Activated naive CD4-positive, alpha-beta T cell treated with anti-CD3 and anti-CD28 coated beads, Interleukin-2, amount 10 ng/mL, durations not matched to agents 7 days and 5 days (primary cell): ENCODE measurements around the gene RPL13A.
"Not testable (repeated sequence)": the region's sequence is repeated elsewhere in the genome, so short reads cannot be mapped to it uniquely, and the experiment has no call there.

Experiments
- CTCF ChIA-PET: fragments of 350-600 bp; sonication (Branson Sonifier 250); formaldehyde crosslinking; loops from one replicate; lab custom pipeline; 2021; ENCODE audit warnings: antibody characterized with exemption; lab: Charles Lee
- DNase-seq: peaks from one replicate; pipeline ENCODE4 v3.0.0-alpha.2; 2020
- H3K27ac Mint-ChIP-seq: one replicate; pipeline ENCODE4 v1.8.0; 2021; ENCODE audit warnings: mild to moderate bottlenecking, moderate library complexity, mixed read lengths
- H3K27me3 Mint-ChIP-seq: one replicate; pipeline ENCODE4 v1.8.0; 2021; ENCODE audit warnings: mild to moderate bottlenecking, mixed read lengths
- H3K36me3 Mint-ChIP-seq: one replicate; pipeline ENCODE4 v1.8.0; 2021; ENCODE audit warnings: mixed read lengths
- H3K4me1 Mint-ChIP-seq: one replicate; pipeline ENCODE4 v1.8.0; 2021; ENCODE audit warnings: mixed read lengths
- H3K4me3 Mint-ChIP-seq: one replicate; pipeline ENCODE4 v1.8.0; 2021; ENCODE audit warnings: mild to moderate bottlenecking, moderate library complexity, mixed read lengths
- H3K9me3 Mint-ChIP-seq: one replicate; pipeline ENCODE4 v1.8.0; 2021; ENCODE audit warnings: mixed read lengths

Gene RPL13A

GRCh38 chr19:49463960-49464740, 23.3 kb upstream of the RPL13A start:
- DNase-seq, result no peak
- CTCF ChIA-PET, result interaction anchor here (1.6 kb wide), 1 partner anchor 9 kb away, joined by 5 read pairs; no protein-coding TSS in a partner anchor
- H3K9me3 Mint-ChIP-seq, result no peaks in the 10 kb centered on the region
- H3K27me3 Mint-ChIP-seq, result no peaks in the 10 kb centered on the region
- peaks cover 28% of the 10 kb centered on the region for H3K36me3 Mint-ChIP-seq
- H3K4me3 Mint-ChIP-seq, result no peak overlapping the region
- H3K4me1 Mint-ChIP-seq, result peaks cover 18% of the 10 kb centered on the region
- H3K27ac Mint-ChIP-seq, result peak overlapping the region; percentile 28

GRCh38 chr19:49465371-49465770, 22.0 kb upstream of the RPL13A start:
- no peak overlapping the region for H3K4me3 Mint-ChIP-seq
- CTCF ChIA-PET, result interaction anchor here (1.6 kb wide), 1 partner anchor 8 kb away, joined by 5 read pairs; no protein-coding TSS in a partner anchor

GRCh38 chr19:49468199-49468598, 19.2 kb upstream of the RPL13A start:
- CTCF ChIA-PET, result no interaction called here
- peaks cover 14% of the 10 kb centered on the region for H3K36me3 Mint-ChIP-seq
- no peak overlapping the region for H3K4me3 Mint-ChIP-seq
- H3K27me3 Mint-ChIP-seq, result no peaks in the 10 kb centered on the region
- H3K9me3 Mint-ChIP-seq, result no peaks in the 10 kb centered on the region
- H3K27ac Mint-ChIP-seq, result peak overlapping the region; percentile 99
- H3K4me1 Mint-ChIP-seq, result peaks cover 52% of the 10 kb centered on the region
- DNase-seq, result no peak

More at GRCh38 chr19:49465371-49465770, 22.0 kb upstream of the RPL13A start:
- Mint-ChIP-seq H3K27ac (peak overlapping the region; percentile 19), H3K36me3 (peaks cover 19% of the 10 kb centered on the region), H3K9me3 (no peaks in the 10 kb centered on the region), H3K4me1 (peaks cover 28% of the 10 kb centered on the region), H3K27me3 (no peaks in the 10 kb centered on the region)
- DNase-seq, result no peak

- Mint-ChIP-seq H3K4me3 (peak overlapping the region; percentile 71), H3K27ac (peak overlapping the region; percentile 99), H3K4me1 (peaks cover 58% of the 10 kb centered on the region), H3K9me3 (no peaks in the 10 kb centered on the region), H3K27me3 (peaks cover under 1% of the 10 kb centered on the region), H3K36me3 (peaks cover 14% of the 10 kb centered on the region)
- CTCF ChIA-PET, result interaction anchor here (0.9 to 2.7 kb wide), 6 partner anchors 10 to 212 kb away, joined by 3 to 33 read pairs (median 10); partner anchors contain the start of genes ALDH16A1 and PIH1D1
- DNase-seq, result peak; percentile 97
Observed at GRCh38 chr19:49468746-49469447, 18.5 kb upstream of the RPL13A start.

- H3K4me3 Mint-ChIP-seq, result peak overlapping the region; percentile 41
- peak; percentile 90 for DNase-seq
Observed at GRCh38 chr19:49469828-49470614, 17.4 kb upstream of the RPL13A start.

GRCh38 chr19:49470615-49470978, 16.8 kb upstream of the RPL13A start:
- CTCF ChIA-PET, result interaction anchor here (0.7 to 2.7 kb wide), 17 partner anchors 12 to 243 kb away, joined by 3 to 33 read pairs (median 5); partner anchors contain the start of genes ALDH16A1 and PIH1D1
- peaks cover 62% of the 10 kb centered on the region for H3K4me1 Mint-ChIP-seq
- peak overlapping the region; percentile 41 for H3K4me3 Mint-ChIP-seq

More at GRCh38 chr19:49469828-49470614, 17.4 kb upstream of the RPL13A start:
- H3K9me3 Mint-ChIP-seq, result no peaks in the 10 kb centered on the region
- H3K27me3 Mint-ChIP-seq, result peaks cover 6% of the 10 kb centered on the region
- peak overlapping the region; percentile 99 for H3K27ac Mint-ChIP-seq
- peaks cover 60% of the 10 kb centered on the region for H3K4me1 Mint-ChIP-seq
- CTCF ChIA-PET, result interaction anchor here (0.7 to 2.7 kb wide), 19 partner anchors 11 to 243 kb away, joined by 3 to 33 read pairs (median 5); partner anchors contain the start of genes ALDH16A1 and PIH1D1
- H3K36me3 Mint-ChIP-seq, result peaks cover 9% of the 10 kb centered on the region

GRCh38 chr19:49472936-49473335, 14.5 kb upstream of the RPL13A start:
- CTCF ChIA-PET, result interaction anchor here (0.6 to 2.1 kb wide), 18 partner anchors 8 to 209 kb away, joined by 3 to 15 read pairs (median 4); partner anchors contain the start of genes ALDH16A1, PIH1D1 and RPL13A
- DNase-seq, result no peak
- H3K4me3 Mint-ChIP-seq, result peak overlapping the region; percentile 89
- peaks cover 68% of the 10 kb centered on the region for H3K4me1 Mint-ChIP-seq
- H3K27me3 Mint-ChIP-seq, result peaks cover 6% of the 10 kb centered on the region
- H3K9me3 Mint-ChIP-seq, result no peaks in the 10 kb centered on the region
- H3K36me3 Mint-ChIP-seq, result peaks cover 23% of the 10 kb centered on the region
- peak overlapping the region; percentile 90 for H3K27ac Mint-ChIP-seq

More at GRCh38 chr19:49470615-49470978, 16.8 kb upstream of the RPL13A start:
- DNase-seq, result no peak
- H3K27ac Mint-ChIP-seq, result peak overlapping the region; percentile 99
- no peaks in the 10 kb centered on the region for H3K9me3 Mint-ChIP-seq
- H3K27me3 Mint-ChIP-seq, result peaks cover 6% of the 10 kb centered on the region
- peaks cover 12% of the 10 kb centered on the region for H3K36me3 Mint-ChIP-seq

GRCh38 chr19:49473501-49473867, 13.9 kb upstream of the RPL13A start:
- not testable (repeated sequence) for DNase-seq, H3K9me3 Mint-ChIP-seq, H3K27me3 Mint-ChIP-seq
- Mint-ChIP-seq H3K36me3 (peaks cover 23% of the 10 kb centered on the region), H3K27ac (peak overlapping the region; percentile 90), H3K4me1 (peaks cover 63% of the 10 kb centered on the region), H3K4me3 (peak overlapping the region; percentile 89)
- CTCF ChIA-PET, result interaction anchor here (0.7 to 2.1 kb wide), 19 partner anchors 9 to 210 kb away, joined by 3 to 15 read pairs (median 4); partner anchors contain the start of genes ALDH16A1, PIH1D1 and RPL13A

- Mint-ChIP-seq H3K27me3 (peaks cover 6% of the 10 kb centered on the region), H3K36me3 (peaks cover 23% of the 10 kb centered on the region), H3K27ac (peak within 1 kb of the TSS; percentile 90), H3K9me3 (no peaks in the 10 kb centered on the region), H3K4me1 (peaks cover 61% of the 10 kb centered on the region), H3K4me3 (peak within 1 kb of the TSS; percentile 89)
- CTCF ChIA-PET, result interaction anchor here (0.7 to 2.1 kb wide), 19 partner anchors 9 to 210 kb away, joined by 3 to 15 read pairs (median 4); partner anchors contain the start of genes ALDH16A1, PIH1D1 and RPL13A
- DNase-seq, result peak; percentile 99
Observed at GRCh38 chr19:49473868-49474541, 13.4 kb upstream of the RPL13A start, which contains the start of gene FLT3LG. Gene FLT3LG (plus strand): TSS chr19:49474215. CDS start chr19:49474640, 425 bp downstream.

- CTCF ChIA-PET, result interaction anchor here (2.1 kb wide), 2 partner anchors 14 to 68 kb away, joined by 4 to 9 read pairs; partner anchors contain the start of gene RPL13A
- no peak for DNase-seq
- peaks cover 58% of the 10 kb centered on the region for H3K4me1 Mint-ChIP-seq
- peaks cover 23% of the 10 kb centered on the region for H3K36me3 Mint-ChIP-seq
- peaks cover 6% of the 10 kb centered on the region for H3K27me3 Mint-ChIP-seq
- no peaks in the 10 kb centered on the region for H3K9me3 Mint-ChIP-seq
- peak overlapping the region; percentile 89 for H3K4me3 Mint-ChIP-seq
- H3K27ac Mint-ChIP-seq, result peak overlapping the region; percentile 90
Observed at GRCh38 chr19:49474542-49474924, 12.9 kb upstream of the RPL13A start.

- Mint-ChIP-seq H3K27me3 (peaks cover 6% of the 10 kb centered on the region), H3K36me3 (peaks cover 32% of the 10 kb centered on the region), H3K4me3 (peak overlapping the region; percentile 89), H3K9me3 (no peaks in the 10 kb centered on the region), H3K4me1 (peaks cover 56% of the 10 kb centered on the region), H3K27ac (peak overlapping the region; percentile 90)
- peak; percentile 46 for DNase-seq
- CTCF ChIA-PET, result interaction anchor here (0.6 to 1.4 kb wide), 9 partner anchors 10 to 189 kb away, joined by 3 to 13 read pairs (median 5); partner anchors contain the start of genes ALDH16A1, PIH1D1 and RPL13A
Observed at GRCh38 chr19:49475191-49475917, 12.1 kb upstream of the RPL13A start.
